A549 (cell line): ENCODE measurements around the gene CCDC146. TPM values are rescaled to one million over a fixed set of nuclear protein-coding genes. Genes with fewer than 3 reads are reported as not detected.

Experiments used
- ATAC-seq, 2 experiments: fragments of 200-7000 bp in 1 of 2; fragments of >200 bp in 1 of 2; cut with Nextera tagmentation in 1 of 2; cut with Tn5 transposase in 1 of 2; 3 replicates each; pipeline versions ENCODE4 v1.8.0 to v1.9.1; 2018 to 2020; ENCODE audit warnings: mild to moderate bottlenecking in 1 of 2, moderate library complexity in 1 of 2
- CTCF ChIA-PET: fragments of 300-600 bp; sonication (Branson Sonifier 250); formaldehyde crosslinking; extraction: SDS; loops from one replicate; lab custom pipeline; 2021; ENCODE audit warnings: antibody characterized with exemption, inconsistent platforms; lab: Yijun Ruan, JAX
- POLR2A ChIA-PET: fragments of 350-600 bp; formaldehyde crosslinking; extraction: SDS; loops from one replicate; lab custom pipeline; 2021; ENCODE audit warnings: antibody characterized with exemption, inconsistent platforms; lab: Yijun Ruan, JAX
- DNase-seq, 2 experiments: peaks; one replicate each; pipeline versions ENCODE4 v3.0.0 to v3.0.0-alpha.2; 2011 to 2016; ENCODE audit warnings: low read depth in 1 of 2, low spot score in 1 of 2
- FAIRE-seq: peaks from 2 replicates; lab custom pipeline; 2011; peaks lifted over from hg19 to GRCh38; lab: Jason Lieb, UNC
- H3K27ac ChIP-seq, 2 experiments: fragments of >200 bp; sonication (Bioruptor Twin); formaldehyde crosslinking; 3 replicates each; pipeline ENCODE4 v1.5.1; 2016 to 2017
- H3K4me1 ChIP-seq: fragments of >200 bp; sonication (Bioruptor Twin); formaldehyde crosslinking; 3 replicates; pipeline ENCODE4 v1.6.1; 2016
- H3K4me2 ChIP-seq: fragments of >200 bp; sonication (Bioruptor Twin); formaldehyde crosslinking; 3 replicates; pipeline ENCODE4 v1.6.1; 2016
- H3K4me3 ChIP-seq: fragments of >200 bp; sonication (Bioruptor Twin); formaldehyde crosslinking; 3 replicates; pipeline ENCODE4 v1.5.1; 2016
- H3K9me3 ChIP-seq: fragments of >200 bp; sonication (Bioruptor Twin); formaldehyde crosslinking; 3 replicates; pipeline ENCODE4 v1.6.1; 2016
- BCL3 ChIP-seq: fragments of >200 bp; sonication (Bioruptor Twin); formaldehyde crosslinking; IDR thresholded peaks from 3 replicates; pipeline ENCODE4 v1.6.1; 2016
- BHLHE40 ChIP-seq: IDR thresholded peaks from 2 replicates; pipeline ENCODE4 v1.6.1; 2012; ENCODE audit warnings: low read depth, low read length, inconsistent platforms
- CEBPB ChIP-seq, 2 experiments: fragments of >200 bp in 1 of 2; sonication (Bioruptor Twin) in 1 of 2; formaldehyde crosslinking in 1 of 2; IDR thresholded peaks; 2 replicates each; pipeline ENCODE4 v1.6.1; 2012 to 2016
- CHD2 ChIP-seq: fragments of 150-350 bp; IDR thresholded peaks from 2 replicates; pipeline ENCODE4 v1.6.1; 2014; ENCODE audit warnings: low read length; ENCODE audit not compliant: partially characterized antibody
- CHD4 ChIP-seq: fragments of 200-600 bp; sonication (generic); IDR thresholded peaks from 2 replicates; pipeline ENCODE4 v1.6.1; 2016; ENCODE audit warnings: antibody characterized with exemption, mild to moderate bottlenecking, borderline replicate concordance
- EHF ChIP-seq: fragments of 250-450 bp; sonication (Bioruptor Pico); IDR thresholded peaks from 2 replicates; pipeline ENCODE4 v1.5.0; 2020; ENCODE audit warnings: mild to moderate bottlenecking
- ELK1 ChIP-seq: fragments of 150-350 bp; IDR thresholded peaks from 2 replicates; pipeline ENCODE4 v1.6.1; 2014; ENCODE audit warnings: low read depth, mild to moderate bottlenecking, low read length
- EP300 ChIP-seq, 2 experiments: fragments of >200 bp; sonication (Bioruptor Twin); formaldehyde crosslinking; IDR thresholded peaks; 2 replicates in 1 of 2; 3 replicates in 1 of 2; pipeline ENCODE4 v1.6.1; 2016 to 2017
- ESRRA ChIP-seq: fragments of 150-350 bp; IDR thresholded peaks from 2 replicates; pipeline ENCODE4 v1.6.1; 2014; ENCODE audit warnings: mild to moderate bottlenecking, low read length, borderline replicate concordance
- FOSL2 ChIP-seq, 2 experiments: fragments of 450-650 bp in 1 of 2; fragments of >200 bp in 1 of 2; sonication (Bioruptor Twin) in 1 of 2; formaldehyde crosslinking; IDR thresholded peaks; 2 replicates each; pipeline versions ENCODE4 v1.5.0 to v1.6.1; 2016 to 2020; ENCODE audit warnings: mild to moderate bottlenecking in 1 of 2, moderate library complexity in 1 of 2
- KDM1A ChIP-seq: fragments of 200-600 bp; sonication (generic); IDR thresholded peaks from 2 replicates; pipeline ENCODE4 v1.6.1; 2016; ENCODE audit warnings: low read depth, mild to moderate bottlenecking
- KDM5A ChIP-seq: fragments of 200-600 bp; sonication (generic); IDR thresholded peaks from 2 replicates; pipeline ENCODE4 v1.6.1; 2016; ENCODE audit warnings: antibody characterized with exemption, mild to moderate bottlenecking
- MAFK ChIP-seq: fragments of 450-650 bp; IDR thresholded peaks from 2 replicates; pipeline ENCODE4 v1.6.1; 2014; ENCODE audit not compliant: partially characterized antibody
- MYC ChIP-seq: IDR thresholded peaks from 2 replicates; pipeline ENCODE4 v1.6.1; 2012; ENCODE audit warnings: mild to moderate bottlenecking, inconsistent platforms, low read length, improper control_type of control experiment, borderline replicate concordance
- PHF8 ChIP-seq: fragments of 200-600 bp; sonication (generic); IDR thresholded peaks from 2 replicates; pipeline ENCODE4 v1.6.1; 2016; ENCODE audit warnings: low read depth, mild to moderate bottlenecking, antibody characterized with exemption, moderate library complexity, borderline replicate concordance
- POLR2A ChIP-seq: IDR thresholded peaks from 2 replicates; pipeline ENCODE4 v1.6.1; 2012; ENCODE audit warnings: mild to moderate bottlenecking, low read length
- RCOR1 ChIP-seq: fragments of 150-350 bp; IDR thresholded peaks from 2 replicates; pipeline ENCODE4 v1.6.1; 2014; ENCODE audit warnings: antibody characterized with exemption, low read length, low read depth
- TFCP2L1 ChIP-seq: fragments of 250-450 bp; sonication (Bioruptor Pico); IDR thresholded peaks from 2 replicates; pipeline ENCODE4 v1.5.0; 2021; ENCODE audit warnings: mild to moderate bottlenecking
- USF2 ChIP-seq: fragments of 450-650 bp; IDR thresholded peaks from 2 replicates; pipeline ENCODE4 v1.6.1; 2014; ENCODE audit warnings: antibody characterized with exemption
- ZFP36 ChIP-seq: fragments of 450-650 bp; IDR thresholded peaks from 2 replicates; pipeline ENCODE4 v1.6.1; 2014; ENCODE audit warnings: borderline replicate concordance; ENCODE audit not compliant: partially characterized antibody
- ZNF302 ChIP-seq: fragments of 250-450 bp; sonication (Bioruptor Pico); IDR thresholded peaks from 2 replicates; pipeline ENCODE4 v1.9.0; 2021; ENCODE audit warnings: inconsistent platforms, mild to moderate bottlenecking, moderate library complexity
- ZSCAN20 ChIP-seq: fragments of 250-450 bp; sonication (Bioruptor Pico); IDR thresholded peaks from 2 replicates; pipeline ENCODE4 v1.8.0; 2022; ENCODE audit warnings: mild to moderate bottlenecking, moderate library complexity
- WGBS: methylation state at CpG from one replicate; pipeline ENCODE4 v1.1.6; 2017; ENCODE audit errors: missing lambda C conversion rate; 5-methylcytosine and 5-hydroxymethylcytosine counted together
- polyA plus RNA-seq, 4 experiments: library from polyadenylated mRNA; depleted of rRNA in 3 of 4; stranded (reverse); fragments of >200 nt; fragmentation: RNase III in 1 of 4; extraction: RNeasy Plus Mini Kit Qiagen cat#74134 plus additional on column Dnase treatment in 1 of 4; gene quantifications; 2 replicates in 3 of 4; 3 replicates in 1 of 4; pipeline ENCODE4 v1.2.3, GENCODE V29; 2011 to 2017
- TF ChIP-seq, protein P1 (sequence below): fragments of 250-450 bp; sonication (Bioruptor Pico); IDR thresholded peaks from 2 replicates; pipeline ENCODE4 v1.5.0; 2020; ENCODE audit warnings: low read depth, mild to moderate bottlenecking, moderate library complexity
- TF ChIP-seq, protein P2 (sequence below): fragments of 200-600 bp; sonication (generic); IDR thresholded peaks from 2 replicates; pipeline ENCODE4 v1.6.1; 2016; ENCODE audit warnings: antibody characterized with exemption, mild to moderate bottlenecking, moderate library complexity

CCDC146 gene
- polyA plus RNA-seq, 2 of the 4 experiments (the other 2 are of a cell fraction), result 1.4 to 3.4 TPM

DNA sequence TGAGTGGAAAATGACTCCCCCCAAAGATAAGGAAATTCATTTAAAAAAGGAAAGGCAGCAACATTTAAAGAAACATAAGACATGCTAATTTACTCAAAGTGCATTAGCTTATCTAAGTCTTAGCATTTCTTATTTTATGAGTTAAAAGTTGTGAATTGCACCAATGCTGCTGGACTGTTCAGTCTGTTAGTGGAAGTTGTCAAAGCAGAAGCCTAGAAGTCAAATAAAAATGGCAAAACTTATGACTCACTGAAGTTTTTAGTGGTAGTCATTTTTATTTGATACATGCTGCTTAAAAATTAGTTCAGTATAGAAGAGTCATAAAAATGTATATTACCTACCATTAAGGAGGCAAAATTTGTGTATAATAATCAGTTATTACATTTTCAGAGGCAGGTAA lies 168.0 kb downstream of the CCDC146 start:
- Histone ChIP-seq H3K27ac (no peak overlapping the region), H3K4me2 (no peak overlapping the region), H3K9me3 (0 out of 3 replicates have a peak, but pooled peaks cover 8% of the 10 kb centered on the region), H3K4me3 (no peak overlapping the region), H3K4me1 (no peaks in the 10 kb centered on the region)
- no peak for DNase-seq
- ATAC-seq, result no peak
- POLR2A ChIA-PET, result no interaction called here
- CTCF ChIA-PET, result no interaction called here
- TF ChIP-seq EHF (CRISPR knock-in tag) (no peak), RCOR1 (no peak), ZFP36 (no peak), EP300 (IDR thresholded peaks at IDR 0.05) (no peak), USF2 (no peak), TFCP2L1 (CRISPR knock-in tag) (no peak), PHF8 (no peak), MAFK (no peak), FOSL2 (IDR thresholded peaks at IDR 0.05) (no peak), FOSL2 (CRISPR knock-in tag; IDR thresholded peaks at IDR 0.05) (no peak), ZSCAN20 (CRISPR knock-in tag) (no peak), ESRRA (no peak), CEBPB (IDR thresholded peaks at IDR 0.05) (no peak), CHD4 (no peak), BHLHE40 (no peak)
- TF ChIP-seq, protein P1, sequence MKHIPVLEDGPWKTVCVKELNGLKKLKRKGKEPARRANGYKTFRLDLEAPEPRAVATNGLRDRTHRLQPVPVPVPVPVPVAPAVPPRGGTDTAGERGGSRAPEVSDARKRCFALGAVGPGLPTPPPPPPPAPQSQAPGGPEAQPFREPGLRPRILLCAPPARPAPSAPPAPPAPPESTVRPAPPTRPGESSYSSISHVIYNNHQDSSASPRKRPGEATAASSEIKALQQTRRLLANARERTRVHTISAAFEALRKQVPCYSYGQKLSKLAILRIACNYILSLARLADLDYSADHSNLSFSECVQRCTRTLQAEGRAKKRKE (CRISPR knock-in tag), result no peak
- TF ChIP-seq, protein P2, sequence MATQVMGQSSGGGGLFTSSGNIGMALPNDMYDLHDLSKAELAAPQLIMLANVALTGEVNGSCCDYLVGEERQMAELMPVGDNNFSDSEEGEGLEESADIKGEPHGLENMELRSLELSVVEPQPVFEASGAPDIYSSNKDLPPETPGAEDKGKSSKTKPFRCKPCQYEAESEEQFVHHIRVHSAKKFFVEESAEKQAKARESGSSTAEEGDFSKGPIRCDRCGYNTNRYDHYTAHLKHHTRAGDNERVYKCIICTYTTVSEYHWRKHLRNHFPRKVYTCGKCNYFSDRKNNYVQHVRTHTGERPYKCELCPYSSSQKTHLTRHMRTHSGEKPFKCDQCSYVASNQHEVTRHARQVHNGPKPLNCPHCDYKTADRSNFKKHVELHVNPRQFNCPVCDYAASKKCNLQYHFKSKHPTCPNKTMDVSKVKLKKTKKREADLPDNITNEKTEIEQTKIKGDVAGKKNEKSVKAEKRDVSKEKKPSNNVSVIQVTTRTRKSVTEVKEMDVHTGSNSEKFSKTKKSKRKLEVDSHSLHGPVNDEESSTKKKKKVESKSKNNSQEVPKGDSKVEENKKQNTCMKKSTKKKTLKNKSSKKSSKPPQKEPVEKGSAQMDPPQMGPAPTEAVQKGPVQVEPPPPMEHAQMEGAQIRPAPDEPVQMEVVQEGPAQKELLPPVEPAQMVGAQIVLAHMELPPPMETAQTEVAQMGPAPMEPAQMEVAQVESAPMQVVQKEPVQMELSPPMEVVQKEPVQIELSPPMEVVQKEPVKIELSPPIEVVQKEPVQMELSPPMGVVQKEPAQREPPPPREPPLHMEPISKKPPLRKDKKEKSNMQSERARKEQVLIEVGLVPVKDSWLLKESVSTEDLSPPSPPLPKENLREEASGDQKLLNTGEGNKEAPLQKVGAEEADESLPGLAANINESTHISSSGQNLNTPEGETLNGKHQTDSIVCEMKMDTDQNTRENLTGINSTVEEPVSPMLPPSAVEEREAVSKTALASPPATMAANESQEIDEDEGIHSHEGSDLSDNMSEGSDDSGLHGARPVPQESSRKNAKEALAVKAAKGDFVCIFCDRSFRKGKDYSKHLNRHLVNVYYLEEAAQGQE, result no peak
- no peak for FAIRE-seq

DNA sequence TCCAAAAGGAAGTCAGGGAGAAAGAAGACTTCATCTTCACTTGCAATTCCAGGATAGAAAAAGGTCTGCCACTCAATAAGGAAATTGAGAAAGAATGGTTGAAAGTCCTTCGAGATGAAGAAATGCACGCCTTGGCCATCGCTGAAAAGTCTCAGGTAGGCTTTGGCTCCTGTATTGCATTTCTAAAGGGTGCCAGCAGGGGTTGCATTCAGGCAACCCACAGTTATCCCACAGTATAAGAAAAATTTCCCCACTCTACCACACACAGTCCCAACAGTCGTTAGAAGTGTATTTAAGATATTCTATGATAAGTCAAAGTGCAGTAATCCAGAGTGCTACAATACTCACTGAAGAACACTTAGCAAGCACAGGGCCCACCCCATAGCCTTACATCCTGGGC lies 170.6 kb downstream of the CCDC146 start:
- Histone ChIP-seq H3K9me3 (peaks cover 5% of the 10 kb centered on the region; the same call in 1 of the 3 replicates), H3K4me1 (no peaks in the 10 kb centered on the region), H3K4me3 (no peak overlapping the region), H3K4me2 (no peak overlapping the region), H3K27ac (no peak overlapping the region)
- no peak for DNase-seq
- ATAC-seq, result peak; percentile 39 to 58; a peak in 3 of 6 replicates
- POLR2A ChIA-PET, result no interaction called here
- CTCF ChIA-PET, result no interaction called here
- FAIRE-seq, result no peak
- WGBS, result 84% methylated on average over 4 of the region's 4 CpGs
- TF ChIP-seq, protein P1 (CRISPR knock-in tag), result no peak
- TF ChIP-seq ZNF302 (CRISPR knock-in tag), result no peak
- TF ChIP-seq ZSCAN20 (CRISPR knock-in tag), result no peak
- no peak for TF ChIP-seq KDM1A
- TF ChIP-seq POLR2A, result no peak
- no peak for TF ChIP-seq BCL3
- TF ChIP-seq, protein P2, result no peak
- no peak for TF ChIP-seq CHD4
- no peak for TF ChIP-seq FOSL2 (IDR thresholded peaks at IDR 0.05)
- no peak for TF ChIP-seq FOSL2 (CRISPR knock-in tag; IDR thresholded peaks at IDR 0.05)
- TF ChIP-seq CHD2, result no peak
- TF ChIP-seq KDM5A, result no peak
- no peak for TF ChIP-seq ESRRA
- TF ChIP-seq MYC, result no peak
- TF ChIP-seq ELK1, result no peak
